ENCODE measurements around the gene GABBR2. TPM values are rescaled to one million over a fixed set of nuclear protein-coding genes. Genes with fewer than 3 reads are reported as not detected.

GABBR2 gene
- total and polyA plus RNA-seq, 9 of the 15 experiments (the other 6 are each of a cell fraction or from before 2014, with no cell fraction given), result 0.15 to 1.9 (median 0.32) TPM

DNA sequence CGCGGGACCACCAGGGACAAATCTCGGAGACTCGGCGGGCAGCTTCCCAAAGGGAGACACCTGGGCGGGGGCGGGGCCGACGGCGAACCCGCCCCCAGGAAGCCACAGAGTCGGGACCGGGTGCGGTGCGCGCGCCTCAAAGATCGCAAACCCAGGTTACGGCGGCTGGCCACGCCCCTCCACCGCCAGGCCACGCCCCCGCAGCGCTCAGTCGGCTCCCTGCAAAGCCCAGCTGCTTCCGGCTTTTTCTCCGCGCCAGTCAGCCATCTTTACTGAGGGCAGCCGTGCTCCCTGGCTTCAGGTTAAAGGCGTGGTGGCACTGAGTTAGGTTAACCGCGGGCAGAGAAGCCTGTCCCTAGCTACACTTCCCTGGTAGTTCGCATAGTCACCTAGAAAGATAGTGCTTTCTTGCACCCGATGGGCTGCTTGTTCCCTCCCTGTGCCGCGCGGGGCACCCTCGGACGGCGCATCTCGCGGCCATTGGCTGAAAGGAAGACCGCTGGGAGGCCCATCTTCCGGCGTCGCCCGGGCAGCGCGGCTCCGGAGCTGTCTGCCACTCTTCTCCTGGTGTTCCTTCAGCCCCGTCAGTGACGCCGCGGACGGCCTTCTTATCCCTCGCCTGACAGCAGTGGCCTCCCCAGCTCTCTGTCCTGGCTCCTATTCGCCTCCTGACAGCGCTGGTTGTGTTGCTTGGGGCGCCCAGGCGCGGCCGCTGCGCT is 453.0 kb downstream of the GABBR2 start, which contains the start of gene TBC1D2 (continued):
- TF ChIP-seq, protein P1, sequence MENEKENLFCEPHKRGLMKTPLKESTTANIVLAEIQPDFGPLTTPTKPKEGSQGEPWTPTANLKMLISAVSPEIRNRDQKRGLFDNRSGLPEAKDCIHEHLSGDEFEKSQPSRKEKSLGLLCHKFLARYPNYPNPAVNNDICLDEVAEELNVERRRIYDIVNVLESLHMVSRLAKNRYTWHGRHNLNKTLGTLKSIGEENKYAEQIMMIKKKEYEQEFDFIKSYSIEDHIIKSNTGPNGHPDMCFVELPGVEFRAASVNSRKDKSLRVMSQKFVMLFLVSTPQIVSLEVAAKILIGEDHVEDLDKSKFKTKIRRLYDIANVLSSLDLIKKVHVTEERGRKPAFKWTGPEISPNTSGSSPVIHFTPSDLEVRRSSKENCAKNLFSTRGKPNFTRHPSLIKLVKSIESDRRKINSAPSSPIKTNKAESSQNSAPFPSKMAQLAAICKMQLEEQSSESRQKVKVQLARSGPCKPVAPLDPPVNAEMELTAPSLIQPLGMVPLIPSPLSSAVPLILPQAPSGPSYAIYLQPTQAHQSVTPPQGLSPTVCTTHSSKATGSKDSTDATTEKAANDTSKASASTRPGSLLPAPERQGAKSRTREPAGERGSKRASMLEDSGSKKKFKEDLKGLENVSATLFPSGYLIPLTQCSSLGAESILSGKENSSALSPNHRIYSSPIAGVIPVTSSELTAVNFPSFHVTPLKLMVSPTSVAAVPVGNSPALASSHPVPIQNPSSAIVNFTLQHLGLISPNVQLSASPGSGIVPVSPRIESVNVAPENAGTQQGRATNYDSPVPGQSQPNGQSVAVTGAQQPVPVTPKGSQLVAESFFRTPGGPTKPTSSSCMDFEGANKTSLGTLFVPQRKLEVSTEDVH (IDR thresholded peaks at IDR 0.05; ENCODE audit: low read depth, partially characterized antibody), result peak; percentile 84
- TF ChIP-seq ZNF584 (CRISPR knock-in tag; IDR thresholded peaks at IDR 0.05; ENCODE audit: low read depth), result no peak
- TF ChIP-seq IFI16 (CRISPR knock-in tag; IDR thresholded peaks at IDR 0.05), result no peak
- no peak for TF ChIP-seq CBX5 (IDR thresholded peaks at IDR 0.05; ENCODE audit: borderline replicate concordance, low read depth)
- TF ChIP-seq, protein P2, sequence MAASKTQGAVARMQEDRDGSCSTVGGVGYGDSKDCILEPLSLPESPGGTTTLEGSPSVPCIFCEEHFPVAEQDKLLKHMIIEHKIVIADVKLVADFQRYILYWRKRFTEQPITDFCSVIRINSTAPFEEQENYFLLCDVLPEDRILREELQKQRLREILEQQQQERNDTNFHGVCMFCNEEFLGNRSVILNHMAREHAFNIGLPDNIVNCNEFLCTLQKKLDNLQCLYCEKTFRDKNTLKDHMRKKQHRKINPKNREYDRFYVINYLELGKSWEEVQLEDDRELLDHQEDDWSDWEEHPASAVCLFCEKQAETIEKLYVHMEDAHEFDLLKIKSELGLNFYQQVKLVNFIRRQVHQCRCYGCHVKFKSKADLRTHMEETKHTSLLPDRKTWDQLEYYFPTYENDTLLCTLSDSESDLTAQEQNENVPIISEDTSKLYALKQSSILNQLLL (CRISPR knock-in tag; IDR thresholded peaks at IDR 0.05; ENCODE audit: borderline replicate concordance), result no peak
- TF ChIP-seq, protein P3, sequence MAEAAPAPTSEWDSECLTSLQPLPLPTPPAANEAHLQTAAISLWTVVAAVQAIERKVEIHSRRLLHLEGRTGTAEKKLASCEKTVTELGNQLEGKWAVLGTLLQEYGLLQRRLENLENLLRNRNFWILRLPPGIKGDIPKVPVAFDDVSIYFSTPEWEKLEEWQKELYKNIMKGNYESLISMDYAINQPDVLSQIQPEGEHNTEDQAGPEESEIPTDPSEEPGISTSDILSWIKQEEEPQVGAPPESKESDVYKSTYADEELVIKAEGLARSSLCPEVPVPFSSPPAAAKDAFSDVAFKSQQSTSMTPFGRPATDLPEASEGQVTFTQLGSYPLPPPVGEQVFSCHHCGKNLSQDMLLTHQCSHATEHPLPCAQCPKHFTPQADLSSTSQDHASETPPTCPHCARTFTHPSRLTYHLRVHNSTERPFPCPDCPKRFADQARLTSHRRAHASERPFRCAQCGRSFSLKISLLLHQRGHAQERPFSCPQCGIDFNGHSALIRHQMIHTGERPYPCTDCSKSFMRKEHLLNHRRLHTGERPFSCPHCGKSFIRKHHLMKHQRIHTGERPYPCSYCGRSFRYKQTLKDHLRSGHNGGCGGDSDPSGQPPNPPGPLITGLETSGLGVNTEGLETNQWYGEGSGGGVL (CRISPR knock-in tag; IDR thresholded peaks at IDR 0.05), result no peak
- TF ChIP-seq, protein P4, sequence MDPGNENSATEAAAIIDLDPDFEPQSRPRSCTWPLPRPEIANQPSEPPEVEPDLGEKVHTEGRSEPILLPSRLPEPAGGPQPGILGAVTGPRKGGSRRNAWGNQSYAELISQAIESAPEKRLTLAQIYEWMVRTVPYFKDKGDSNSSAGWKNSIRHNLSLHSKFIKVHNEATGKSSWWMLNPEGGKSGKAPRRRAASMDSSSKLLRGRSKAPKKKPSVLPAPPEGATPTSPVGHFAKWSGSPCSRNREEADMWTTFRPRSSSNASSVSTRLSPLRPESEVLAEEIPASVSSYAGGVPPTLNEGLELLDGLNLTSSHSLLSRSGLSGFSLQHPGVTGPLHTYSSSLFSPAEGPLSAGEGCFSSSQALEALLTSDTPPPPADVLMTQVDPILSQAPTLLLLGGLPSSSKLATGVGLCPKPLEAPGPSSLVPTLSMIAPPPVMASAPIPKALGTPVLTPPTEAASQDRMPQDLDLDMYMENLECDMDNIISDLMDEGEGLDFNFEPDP (CRISPR knock-in tag; IDR thresholded peaks at IDR 0.05), result no peak
- TF ChIP-seq SETDB1 (IDR thresholded peaks at IDR 0.05; ENCODE audit: low read length), result no peak
- peak; percentile 78; the same call in 1 of the 2 replicates for TF ChIP-seq RB1 (IDR thresholded peaks at IDR 0.05; ENCODE audit: low read depth)
- TF ChIP-seq CEBPG (CRISPR knock-in tag; IDR thresholded peaks at IDR 0.05), result no peak
- no peak for TF ChIP-seq CEBPG (tag; conservative IDR thresholded peaks at IDR 0.05 in 1 of 2, IDR thresholded peaks at IDR 0.05 in 1 of 2)
- TF ChIP-seq, protein P5, sequence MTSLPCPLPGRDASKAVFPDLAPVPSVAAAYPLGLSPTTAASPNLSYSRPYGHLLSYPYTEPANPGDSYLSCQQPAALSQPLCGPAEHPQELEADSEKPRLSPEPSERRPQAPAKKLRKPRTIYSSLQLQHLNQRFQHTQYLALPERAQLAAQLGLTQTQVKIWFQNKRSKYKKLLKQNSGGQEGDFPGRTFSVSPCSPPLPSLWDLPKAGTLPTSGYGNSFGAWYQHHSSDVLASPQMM (CRISPR knock-in tag; IDR thresholded peaks at IDR 0.05), result no peak
- peak; percentile 67; the same call in 1 of the 2 replicates for TF ChIP-seq KLF6 (CRISPR knock-in tag; IDR thresholded peaks at IDR 0.05; ENCODE audit: borderline replicate concordance)
- peak; percentile 85 for TF ChIP-seq POLR2A (conservative IDR thresholded peaks at IDR 0.05)
- no peak for TF ChIP-seq RNF2 (IDR thresholded peaks at IDR 0.05)
- TF ChIP-seq CSDE1 (IDR thresholded peaks at IDR 0.05), result peak in 1 of 2 experiments; percentile 80; a peak in 1 of 4 replicates
- no peak for TF ChIP-seq ZNF644 (tag; IDR thresholded peaks at IDR 0.05; ENCODE audit: low read depth)
- TF ChIP-seq ZNF212 (CRISPR knock-in tag; IDR thresholded peaks at IDR 0.05), result no peak
- TF ChIP-seq SMARCB1 (IDR thresholded peaks at IDR 0.05; ENCODE audit: insufficient read length, low read depth), result no peak
- TF ChIP-seq, protein P6, sequence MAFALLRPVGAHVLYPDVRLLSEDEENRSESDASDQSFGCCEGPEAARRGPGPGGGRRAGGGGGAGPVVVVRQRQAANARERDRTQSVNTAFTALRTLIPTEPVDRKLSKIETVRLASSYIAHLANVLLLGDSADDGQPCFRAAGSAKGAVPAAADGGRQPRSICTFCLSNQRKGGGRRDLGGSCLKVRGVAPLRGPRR (CRISPR knock-in tag; IDR thresholded peaks at IDR 0.05), result no peak

All from K562 (cell line).